Muscle of arm (tissue), 12 donors: ENCODE results near the gene MAD2L1. TPM values are rescaled to one million over a fixed set of nuclear protein-coding genes. Genes with fewer than 3 reads are reported as not detected.

Experiments
- DNase-seq: peaks from one replicate; pipeline ENCODE4 v3.0.0-alpha.2; 2013
- polyA plus RNA-seq, 12 donors: library from polyadenylated mRNA; unstranded; fragments of 120-200 nt; gene quantifications; one replicate each; pipeline ENCODE4 v1.2.1, GENCODE V29; 2013; ENCODE audit not compliant: insufficient read length in 12 of 12

MAD2L1 gene
- polyA plus RNA-seq, 12 donors = 12.1 to 35.8 (median 21.0) TPM; not detected in 1

GRCh38 chr4:120007191-120007871 lies 59.3 kb downstream of the MAD2L1 start:
- peak; percentile 82 for DNase-seq
